CMK (cell line): ENCODE measurements around the gene GAMT.
A peak's percentile ranks its signal among the peaks of the same experiment; 100 is the strongest.

Source experiments
- DNase-seq: peaks from one replicate; pipeline ENCODE4 v3.0.0-alpha.2; 2010; ENCODE audit warnings: low read depth

Gene GAMT

GRCh38 chr19:1384085-1384462 lies 17.3 kb downstream of the GAMT start:
- no peak for DNase-seq

GRCh38 chr19:1383312-1384084 lies 17.8 kb downstream of the GAMT start, which contains the start of gene NDUFS7:
TSS of gene NDUFS7 (plus strand) at chr19:1383907. CDS start at chr19:1383927, 20 bp downstream.
- peak; percentile 94 for DNase-seq

- peak; percentile 99 for DNase-seq
These were observed 18.4 kb downstream of the GAMT start for GRCh38 chr19:1383017-1383311.

GRCh38 chr19:1382250-1382649 lies 19.1 kb downstream of the GAMT start:
- DNase-seq = no peak

- no peak for DNase-seq
These were observed 21.3 kb downstream of the GAMT start for GRCh38 chr19:1379961-1380489.

- no peak for DNase-seq
These were observed 22.0 kb downstream of the GAMT start for GRCh38 chr19:1379126-1379905.

GRCh38 chr19:1377965-1378785 lies 23.2 kb downstream of the GAMT start:
- no peak for DNase-seq

GRCh38 chr19:1377176-1377964 lies 24.0 kb downstream of the GAMT start:
- no peak for DNase-seq

GRCh38 chr19:1376415-1376805 lies 24.9 kb downstream of the GAMT start:
- DNase-seq = no peak

- no peak for DNase-seq
These were observed 27.1 kb downstream of the GAMT start for GRCh38 chr19:1374250-1374577.

GRCh38 chr19:1373534-1374249 lies 27.6 kb downstream of the GAMT start:
- DNase-seq = no peak

GRCh38 chr19:1373042-1373533 lies 28.3 kb downstream of the GAMT start:
- no peak for DNase-seq

GRCh38 chr19:1370579-1371361 lies 30.6 kb downstream of the GAMT start:
- DNase-seq = no peak

- DNase-seq = no peak
These were observed 32.0 kb downstream of the GAMT start for GRCh38 chr19:1369214-1369805.

GRCh38 chr19:1366899-1367870 lies 34.2 kb downstream of the GAMT start:
- DNase-seq = no peak

- no peak for DNase-seq
These were observed 35.0 kb downstream of the GAMT start for GRCh38 chr19:1366296-1366695.

- DNase-seq = no peak
These were observed 35.7 kb downstream of the GAMT start for GRCh38 chr19:1365319-1366269.
